HG02610 (cell line): ENCODE measurements around the gene PNPLA7.
"Not testable (repeated sequence)": the region's sequence is repeated elsewhere in the genome, so short reads cannot be mapped to it uniquely, and the experiment has no call there.

ENCODE experiments used
- ATAC-seq: cut with Tn5 transposase; IDR thresholded peaks from one replicate; pipeline ENCODE4 v1.9.1; 2021; ENCODE audit warnings: mild to moderate bottlenecking, moderate library complexity; ENCODE audit not compliant: unreplicated experiment

Gene PNPLA7

DNA sequence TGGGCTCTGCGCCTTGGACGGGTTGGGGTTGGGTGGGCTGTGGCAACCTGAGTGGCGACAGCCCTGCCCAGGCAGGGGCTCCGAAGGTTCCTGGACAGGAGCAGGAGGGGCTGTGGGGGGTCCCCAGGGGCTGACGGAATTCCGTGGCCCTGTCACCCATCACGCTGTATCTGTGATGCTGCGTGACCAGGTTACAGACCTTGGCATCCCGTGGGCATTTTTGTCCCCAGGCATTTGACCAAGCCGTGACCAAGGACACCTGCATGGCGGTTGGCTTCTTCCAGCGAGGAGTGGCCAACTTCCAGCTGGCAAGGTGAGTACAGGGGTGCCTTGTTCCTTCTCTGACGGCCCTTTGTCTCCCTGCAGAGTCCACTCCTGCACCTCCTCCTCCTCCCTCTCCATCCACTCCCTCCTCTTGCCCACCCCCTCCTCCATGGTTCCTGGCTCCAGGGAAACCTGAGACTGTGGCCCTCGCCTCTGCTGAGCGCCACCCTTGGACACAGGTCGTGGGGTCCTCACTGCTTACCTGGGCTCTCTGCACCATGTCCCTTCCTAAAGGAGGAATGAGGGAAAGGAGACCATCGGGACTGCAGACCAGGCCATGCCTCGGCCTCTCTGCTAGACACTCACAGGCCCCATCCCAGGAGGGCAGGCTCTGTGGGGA, 124.1 kb downstream of the PNPLA7 start:
- ATAC-seq, result no peak

DNA sequence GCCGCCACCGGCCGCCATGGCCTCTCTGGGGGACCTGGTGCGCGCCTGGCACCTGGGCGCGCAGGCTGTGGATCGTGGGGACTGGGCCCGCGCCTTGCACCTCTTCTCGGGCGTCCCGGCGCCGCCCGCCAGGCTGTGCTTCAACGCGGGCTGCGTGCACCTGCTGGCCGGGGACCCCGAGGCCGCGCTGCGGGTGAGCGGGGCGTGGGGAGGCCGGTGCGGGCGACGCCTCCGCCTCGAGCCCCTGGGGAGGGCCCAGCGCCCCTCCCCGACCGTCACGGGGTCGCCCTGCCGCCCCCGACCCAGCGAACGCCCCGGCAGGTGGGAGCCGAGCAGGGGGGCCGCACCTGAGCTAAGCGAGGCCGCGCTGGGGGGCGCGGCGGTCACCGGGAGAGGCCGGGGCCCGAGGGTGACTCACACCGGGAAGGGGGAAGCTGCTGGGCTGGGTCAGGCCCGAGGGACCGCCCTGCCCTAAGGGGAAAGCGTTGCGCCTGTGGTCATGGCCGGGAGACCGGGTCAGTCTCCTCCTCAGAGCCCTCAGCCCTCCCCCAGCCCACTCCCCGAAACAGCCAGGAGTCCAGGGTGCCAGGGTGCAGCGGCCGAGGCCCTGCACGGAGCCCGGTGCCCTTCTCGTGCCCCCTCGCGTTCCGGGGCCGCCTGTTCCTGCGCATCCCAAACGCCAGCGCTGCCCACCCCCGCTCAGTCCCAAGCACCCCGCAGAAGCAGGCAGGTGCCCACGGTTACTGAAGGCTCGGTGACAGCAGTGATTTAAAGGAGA, 126.5 kb downstream of the PNPLA7 start:
- ATAC-seq, result peak; percentile 20

DNA sequence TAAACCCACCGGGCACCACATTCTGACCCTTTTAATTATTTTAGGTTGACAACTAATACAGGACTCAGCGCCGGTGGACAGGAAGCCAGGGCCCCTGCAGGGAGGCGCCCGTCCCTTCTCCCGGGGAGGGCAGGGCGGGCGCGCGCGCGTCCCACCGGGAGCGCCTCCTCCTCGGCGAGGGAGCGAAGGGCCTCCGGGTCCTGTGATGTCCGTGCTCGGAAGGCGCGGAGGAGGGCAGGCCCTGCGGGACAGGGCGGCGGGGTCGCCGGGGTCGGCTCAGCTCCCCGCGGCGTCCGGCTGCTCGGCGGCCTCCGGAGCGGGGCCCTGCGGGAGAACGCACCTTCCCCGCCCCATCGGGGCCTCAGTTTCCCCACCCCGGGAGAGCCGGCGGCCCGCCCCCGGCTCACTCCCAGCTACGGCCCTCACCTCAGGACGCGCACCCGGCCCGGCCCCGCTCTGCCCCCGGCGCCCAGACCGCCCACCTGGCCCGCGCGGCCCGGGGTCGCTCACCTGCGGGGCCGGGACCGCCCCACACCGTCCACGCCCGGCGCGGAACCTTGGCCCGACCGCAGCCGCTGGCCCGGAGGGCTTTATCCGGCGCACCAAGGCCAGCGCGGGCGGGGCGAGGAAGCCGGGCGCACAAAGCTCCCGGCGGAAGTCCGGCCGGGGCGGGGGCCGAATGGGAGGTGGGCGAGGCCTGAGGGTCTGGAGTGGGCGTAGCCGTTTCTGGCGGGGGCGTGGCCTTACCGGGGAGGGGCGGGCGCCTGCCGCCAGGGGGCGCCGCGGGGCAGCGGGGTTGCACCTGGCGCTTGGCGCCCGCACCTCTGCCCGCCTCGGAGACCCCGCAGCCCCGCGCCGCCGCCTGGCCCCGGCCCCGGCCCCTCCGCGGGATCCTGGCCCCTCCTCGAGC, 127.3 kb downstream of the PNPLA7 start, which contains the start of the genes EXD3 and NOXA1:
TSS of gene EXD3 (minus strand) at position 559 of the 910 bp plus-strand sequence. CDS start 27,805 bp downstream, outside the sequence.
TSS of gene NOXA1 (plus strand) at position 790 of the 910 bp plus-strand sequence. CDS start 137 bp downstream, outside the sequence.
- ATAC-seq, result peak; percentile 77

DNA sequence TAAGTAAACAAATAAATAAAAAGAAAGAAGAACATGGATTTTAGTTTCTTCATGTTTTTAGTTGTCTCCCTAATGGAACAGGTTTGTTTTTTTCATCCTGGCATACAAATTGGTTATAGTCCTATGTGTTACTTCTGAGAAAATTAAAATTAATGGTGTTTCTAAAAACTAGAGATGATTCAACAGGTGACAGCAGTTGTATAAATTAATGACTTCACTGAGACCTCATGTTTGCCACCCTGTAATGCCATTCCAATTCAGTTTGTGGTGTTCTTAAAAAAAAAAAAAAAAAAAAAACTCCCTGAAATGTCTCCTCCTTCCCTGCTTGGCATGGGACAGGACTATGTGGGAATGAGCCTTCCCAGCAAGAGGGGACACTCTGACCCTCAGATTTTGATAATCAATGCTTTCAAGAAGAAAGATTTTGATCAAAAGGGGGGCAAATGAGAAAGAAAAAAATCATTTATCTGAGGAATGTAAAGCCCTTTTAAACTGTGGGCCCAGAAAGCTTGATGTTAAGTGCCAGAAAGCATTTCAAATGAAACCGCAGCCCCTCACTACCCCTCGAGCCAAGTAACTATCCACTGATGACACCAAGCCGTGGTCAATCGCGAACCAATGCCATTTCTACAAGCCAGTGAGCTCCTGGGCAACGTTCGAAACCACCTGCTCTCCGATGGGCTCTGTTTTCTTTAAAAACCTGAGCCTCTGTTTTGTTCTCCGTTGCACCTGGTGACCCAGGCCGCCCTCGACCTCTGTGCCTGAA, 128.2 kb downstream of the PNPLA7 start:
- ATAC-seq, result no peak

DNA sequence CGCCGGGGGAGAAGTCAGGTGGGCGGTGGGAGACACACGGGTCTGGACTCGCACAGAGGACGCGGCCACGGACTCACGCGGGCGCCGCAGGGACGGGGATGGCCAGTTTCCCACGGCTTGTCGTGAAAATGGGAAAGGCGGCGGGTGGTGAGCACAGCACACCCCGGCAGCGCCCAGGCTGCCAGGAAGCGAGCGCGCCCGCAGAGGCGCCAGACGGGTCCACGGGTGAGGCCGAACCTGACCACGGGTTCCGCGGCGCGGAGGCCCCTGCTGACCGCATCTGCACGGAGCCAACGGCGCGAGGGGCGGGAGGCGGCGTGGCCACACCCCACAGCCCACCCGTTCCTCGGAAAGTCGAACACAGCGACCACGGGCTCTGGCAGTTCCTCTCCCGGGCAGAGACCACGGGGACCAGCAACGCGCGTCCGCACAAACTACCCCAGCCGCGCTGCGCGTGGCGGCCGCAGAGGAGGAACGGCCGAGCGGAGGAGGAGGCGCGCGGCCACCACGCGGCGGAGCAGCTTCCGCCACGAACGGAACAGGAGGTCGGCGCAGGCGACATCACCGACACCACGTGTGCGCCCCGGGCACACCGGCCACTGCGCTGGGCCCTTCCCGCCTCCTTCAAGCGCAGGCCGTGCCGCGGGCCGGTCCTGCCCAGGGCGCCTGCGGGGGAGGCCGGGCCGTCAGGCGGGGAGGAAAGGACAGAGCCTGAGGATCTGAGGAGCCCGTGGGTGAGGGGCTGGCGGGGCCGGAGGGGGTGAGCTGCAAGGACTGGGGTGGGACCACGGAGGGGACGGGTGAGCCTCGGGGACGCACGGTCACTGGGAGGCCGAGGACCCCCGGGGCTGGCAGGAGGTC, 132.8 kb downstream of the PNPLA7 start:
- ATAC-seq, result no peak

DNA sequence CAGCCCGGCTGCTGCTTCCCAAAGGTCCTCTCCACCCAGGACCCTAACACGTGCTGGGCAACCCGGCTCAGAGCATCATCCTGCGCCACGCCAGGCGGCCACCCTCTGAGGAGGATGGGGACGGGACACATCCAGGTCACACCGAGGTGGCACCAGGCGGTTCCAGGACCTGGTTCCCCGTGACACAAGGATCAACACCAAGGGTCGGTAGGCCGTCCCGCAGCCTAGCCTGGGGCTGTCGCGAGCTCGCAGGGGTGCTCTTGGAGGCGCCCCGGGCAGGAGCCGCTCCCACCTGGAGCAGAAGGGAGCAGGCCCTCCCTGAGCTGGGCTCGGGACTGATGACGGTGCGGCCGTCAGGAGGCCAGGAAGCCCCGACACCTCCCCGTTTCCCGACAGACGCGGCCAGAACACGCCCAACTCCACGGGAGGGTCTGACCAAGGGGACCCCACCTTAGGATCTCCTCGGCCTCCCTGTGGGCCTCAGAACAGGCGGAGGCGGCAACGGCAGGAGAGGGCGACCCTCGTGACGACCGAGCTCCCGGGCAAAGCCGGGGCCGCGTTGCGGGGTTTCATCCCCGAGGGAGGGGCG, 133.5 kb downstream of the PNPLA7 start:
- no peak for ATAC-seq

DNA sequence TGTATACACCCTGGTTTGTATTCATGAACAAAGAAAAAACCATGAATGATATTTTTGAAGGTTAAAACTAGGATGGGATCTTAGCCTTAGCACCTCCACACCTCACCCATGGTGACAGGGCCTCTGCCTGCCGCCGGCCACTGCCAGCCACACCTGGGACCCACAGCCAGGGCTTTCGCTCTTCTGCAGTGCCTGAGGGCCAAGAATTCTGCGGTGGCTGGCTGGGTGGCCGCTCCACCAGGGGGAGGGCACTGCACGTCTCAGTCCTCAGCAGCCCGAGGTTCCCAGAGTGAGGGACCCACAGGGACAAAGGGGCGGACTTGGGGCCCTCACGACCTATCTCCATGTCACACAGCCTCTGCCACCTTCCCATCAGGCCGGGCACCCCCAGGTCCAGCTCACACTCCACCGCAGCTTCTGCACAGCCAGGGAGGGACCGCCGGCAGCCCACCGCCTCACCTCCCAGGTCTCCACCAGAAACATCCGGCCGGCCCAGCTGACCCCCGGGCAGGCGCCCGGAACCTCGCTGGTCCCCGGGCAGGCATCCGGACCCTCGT, 134.1 kb downstream of the PNPLA7 start:
- no peak for ATAC-seq

DNA sequence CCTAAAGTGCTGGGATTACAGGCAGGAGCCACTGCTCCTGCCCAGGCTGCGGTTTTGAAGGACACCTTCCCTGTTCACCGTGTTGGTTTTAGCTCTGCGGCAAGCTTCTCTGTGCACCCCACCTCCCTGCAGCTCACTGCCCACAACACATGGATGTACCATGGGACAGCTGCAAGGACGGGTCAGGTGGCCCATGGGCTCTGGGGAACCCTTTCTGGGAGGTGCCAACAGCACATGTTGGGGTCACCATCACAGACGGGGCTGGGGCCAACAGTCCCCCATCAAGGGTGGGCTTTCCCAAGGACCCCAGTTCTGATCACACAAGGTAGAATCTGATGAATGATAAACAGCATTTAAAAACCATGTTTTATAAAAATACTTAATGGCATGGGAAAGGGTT, 134.8 kb downstream of the PNPLA7 start:
- no peak for ATAC-seq

DNA sequence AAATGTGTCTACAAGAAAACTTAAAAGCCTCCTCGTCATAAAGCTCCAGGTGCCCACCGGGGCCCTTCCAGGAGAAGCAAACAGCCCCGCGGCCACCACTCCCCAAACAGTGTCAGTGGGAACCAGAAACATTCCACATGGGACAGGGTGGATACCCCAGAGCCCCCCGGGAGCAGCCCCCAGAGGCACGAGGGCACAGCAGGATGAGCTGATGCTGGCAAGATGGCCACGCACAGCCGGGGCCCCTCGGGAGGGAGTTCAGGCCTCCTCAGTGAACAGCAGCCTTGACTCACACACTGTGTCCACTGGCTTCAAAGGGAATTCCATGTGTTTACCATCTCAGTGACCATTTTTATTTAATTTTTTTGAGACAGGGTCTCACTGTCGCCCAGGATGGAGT, 137.8 kb downstream of the PNPLA7 start:
- no peak for ATAC-seq

DNA sequence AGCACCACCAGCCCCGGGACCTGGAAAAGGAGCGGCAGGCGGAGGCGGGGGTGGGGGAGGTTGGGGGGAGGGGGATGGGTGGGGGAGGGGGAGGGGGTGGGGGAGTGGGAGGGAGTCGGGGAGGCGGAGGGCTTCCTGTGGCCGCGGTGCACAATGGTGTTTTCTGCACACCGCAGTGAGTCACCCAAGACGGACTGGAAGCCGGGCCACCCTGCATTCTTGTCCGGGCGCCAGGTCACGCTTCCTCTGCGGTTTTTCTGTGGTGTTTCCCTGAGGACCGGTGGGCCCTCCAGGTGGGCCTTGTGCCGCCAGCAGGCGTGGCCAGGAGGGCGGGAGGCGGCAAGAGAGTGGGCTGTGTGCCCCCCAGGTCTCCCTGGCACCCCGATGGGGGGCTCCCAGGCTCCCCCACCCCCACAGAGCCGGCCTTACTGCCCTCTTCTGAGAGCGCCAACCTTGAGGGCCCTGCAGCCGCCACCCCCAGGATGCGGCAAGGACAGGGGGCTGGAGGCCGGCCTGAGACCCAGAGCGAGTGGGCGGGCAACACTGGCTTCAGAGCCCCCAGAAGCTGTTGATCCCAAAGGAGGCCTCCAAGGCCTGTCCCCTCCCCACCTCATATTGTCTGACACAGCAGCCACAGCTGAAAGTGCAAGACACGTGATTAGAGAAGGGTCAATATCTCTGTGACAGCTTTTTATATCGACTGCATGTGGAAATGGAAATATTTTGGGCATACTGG, 138.4 kb downstream of the PNPLA7 start:
- peak; percentile 49 for ATAC-seq

DNA sequence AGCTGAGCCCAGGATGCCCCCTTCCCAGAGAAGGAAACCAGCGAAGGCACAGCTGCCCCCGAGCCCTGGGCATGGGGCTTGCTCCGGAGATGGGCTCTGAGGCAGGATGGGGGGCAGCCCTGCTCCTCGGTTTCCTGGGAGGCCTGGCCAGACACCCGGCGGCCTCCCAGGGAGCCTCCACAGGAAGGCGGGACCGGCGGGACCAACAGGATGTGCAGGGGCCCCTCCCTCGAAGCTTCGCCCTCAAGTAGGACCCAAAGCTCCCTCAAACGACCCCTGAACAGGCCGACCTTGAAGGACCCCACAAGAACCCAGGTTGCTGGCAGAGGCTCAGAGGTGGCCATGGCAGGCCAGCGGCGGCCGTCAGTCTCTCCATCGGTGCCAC, 138.9 kb downstream of the PNPLA7 start:
- no peak for ATAC-seq

DNA sequence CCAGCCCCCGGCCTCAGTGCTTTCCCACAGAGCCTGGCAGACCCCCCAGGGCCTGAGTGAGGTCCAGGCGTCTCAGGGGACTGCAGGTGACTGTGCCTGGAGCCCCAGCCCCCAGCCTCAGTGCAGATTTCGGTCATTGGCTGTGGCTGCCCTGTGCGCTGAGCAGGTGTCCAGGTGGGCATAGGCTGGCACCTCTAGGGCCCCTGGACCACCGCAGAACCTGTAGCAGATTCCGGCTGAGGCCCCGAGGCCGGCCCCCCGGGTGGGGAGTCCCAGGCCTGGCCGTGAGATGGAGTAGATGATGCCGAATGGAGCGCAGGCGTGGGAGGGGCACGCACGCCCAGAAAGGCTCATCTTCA, 139.3 kb downstream of the PNPLA7 start:
- ATAC-seq, result no peak

DNA sequence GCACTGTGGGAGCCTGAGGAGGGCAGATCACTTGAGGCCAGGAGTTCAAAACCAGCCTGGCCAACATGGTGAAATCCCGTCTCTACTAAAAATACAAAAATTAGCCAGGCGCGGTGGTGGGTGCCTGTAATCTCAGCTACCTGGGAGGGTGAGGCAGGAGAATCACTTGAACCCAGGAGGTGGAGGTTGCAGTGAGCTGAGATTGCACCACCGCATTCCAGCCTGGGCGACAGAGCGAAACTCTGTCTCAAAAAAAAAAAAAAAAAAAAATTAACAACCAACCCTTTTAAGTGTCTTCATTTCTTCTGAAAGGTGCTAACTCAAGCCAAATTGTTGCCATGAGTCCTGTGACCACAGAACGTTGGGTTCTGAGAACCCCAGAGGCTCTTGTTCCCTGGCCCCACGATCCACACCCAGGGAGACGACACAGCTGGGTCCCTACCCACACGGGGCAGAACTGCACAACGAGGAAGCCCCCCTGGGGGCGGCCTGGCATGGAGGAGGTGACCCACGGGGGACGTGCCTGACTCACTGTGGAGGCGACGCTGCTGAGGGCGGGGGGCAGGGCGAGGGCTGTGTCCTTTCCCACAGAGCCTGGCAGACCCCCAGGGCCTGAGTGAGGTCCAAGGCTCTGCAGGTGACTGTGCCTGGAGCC, 139.8 kb downstream of the PNPLA7 start:
- ATAC-seq, result not testable (repeated sequence)
